Thyroid gland (tissue), 4 donors: Measurements from ENCODE around the gene MBNL2. TPM values are rescaled to one million over a fixed set of nuclear protein-coding genes. Genes with fewer than 3 reads are reported as not detected.

Experiments used
- DNase-seq, 2 donors: peaks; one replicate each; pipeline ENCODE4 v3.0.0-alpha.2; 2019
- H3K27ac ChIP-seq, 3 donors: fragments of 200-600 bp; sonication (generic); 1 replicate in 2 of 3; 2 replicates in 1 of 3; pipeline ENCODE4 v1.5.1; 2016 to 2019; ENCODE audit warnings: mild to moderate bottlenecking in 1 of 3, moderate library complexity in 1 of 3
- H3K27me3 ChIP-seq: fragments of 200-600 bp; sonication (generic); one replicate; pipeline ENCODE4 v1.5.1; 2019
- H3K36me3 ChIP-seq, 2 donors: fragments of 200-600 bp; sonication (generic); one replicate each; pipeline ENCODE4 v1.5.1; 2016 to 2019
- H3K4me1 ChIP-seq, 2 donors: fragments of 200-600 bp; sonication (generic); one replicate each; pipeline ENCODE4 v1.5.1; 2017 to 2019
- H3K4me3 ChIP-seq, 3 donors: fragments of 200-600 bp; sonication (generic); replicated peaks in 1 of 3; 1 replicate in 2 of 3; 2 replicates in 1 of 3; pipeline ENCODE4 v1.5.1; 2016; ENCODE audit warnings: mild to moderate bottlenecking in 1 of 3
- H3K9me3 ChIP-seq: fragments of 200-600 bp; sonication (generic); one replicate; pipeline ENCODE4 v1.5.1; 2017
- CTCF ChIP-seq, 6 experiments: fragments of 200-600 bp in 3 of 6; fragments of 450-650 bp in 3 of 6; sonication (generic) in 3 of 6; IDR thresholded peaks; one replicate each; pipeline ENCODE4 v1.5.1; 2016 to 2019; ENCODE audit warnings: antibody characterized with exemption in 6 of 6, mild to moderate bottlenecking in 2 of 6, inconsistent platforms in 1 of 6, moderate library complexity in 1 of 6
- POLR2A ChIP-seq, 2 donors: fragments of 450-650 bp; IDR thresholded peaks; one replicate each; pipeline ENCODE4 v1.6.1; 2017; ENCODE audit warnings: antibody characterized with exemption in 2 of 2, mild to moderate bottlenecking in 2 of 2, moderate library complexity in 1 of 2
- WGBS, 2 donors: methylation state at CpG; one replicate each; pipeline ENCODE4 v1.1.5; 2017; 5-methylcytosine and 5-hydroxymethylcytosine counted together
- intact Hi-C: fragments of 100-400 bp; cut with DNase I; formaldehyde crosslinking; loops from one replicate; pipeline ENCODE4 v1.15.1; 2023
- total RNA-seq, 4 donors: library from RNA; depleted of rRNA; stranded (reverse); fragments of >200 nt; gene quantifications; one replicate each; pipeline ENCODE4 v1.2.3, GENCODE V29; 2016

MBNL2 gene
- total RNA-seq, 4 donors from 2014 or later = 93.4 to 99.9 (median 98.3) TPM

GRCh38 chr13:97278435-97279411 is 56.6 kb downstream of the MBNL2 start:
- Histone ChIP-seq H3K4me3 (no peak overlapping the region), H3K4me1 (peaks cover 19 to 26% of the 10 kb centered on the region in 2 donors), H3K9me3 (no peaks in the 10 kb centered on the region), H3K27ac (no peak overlapping the region), H3K36me3 (no peaks in the 10 kb centered on the region), H3K27me3 (no peaks in the 10 kb centered on the region)
- 74 to 85% methylated on average over 9 of the region's 9 CpGs for WGBS, 2 donors
- TF ChIP-seq CTCF (IDR thresholded peaks at IDR 0.05) (no peak), POLR2A (IDR thresholded peaks at IDR 0.05) (no peak)
- no peak for DNase-seq
- intact Hi-C loops = no loop called here

- DNase-seq = no peak
- H3K36me3 ChIP-seq = no peaks in the 10 kb centered on the region
- H3K4me1 ChIP-seq = peaks cover 12 to 16% of the 10 kb centered on the region in 2 donors
- H3K27ac ChIP-seq = no peak overlapping the region
- no peak overlapping the region for H3K4me3 ChIP-seq
- no peaks in the 10 kb centered on the region for H3K9me3 ChIP-seq
- 62 to 77% methylated on average over 5 of the region's 5 CpGs for WGBS, 2 donors
- TF ChIP-seq CTCF (IDR thresholded peaks at IDR 0.05) (no peak), POLR2A (IDR thresholded peaks at IDR 0.05) (no peak)
- intact Hi-C loops = no loop called here
- no peaks in the 10 kb centered on the region for H3K27me3 ChIP-seq
Measured at GRCh38 chr13:97279913-97280312, 57.8 kb downstream of the MBNL2 start.

- no peak for DNase-seq
- 89 to 93% methylated on average over 4 of the region's 4 CpGs for WGBS, 2 donors
- Histone ChIP-seq H3K27ac (no peak overlapping the region), H3K9me3 (no peaks in the 10 kb centered on the region), H3K4me1 (peaks cover 7 to 11% of the 10 kb centered on the region in 2 donors), H3K36me3 (no peaks in the 10 kb centered on the region), H3K27me3 (no peaks in the 10 kb centered on the region), H3K4me3 (no peak overlapping the region)
- intact Hi-C loops = no loop called here
- TF ChIP-seq POLR2A (IDR thresholded peaks at IDR 0.05) (no peak), CTCF (IDR thresholded peaks at IDR 0.05) (no peak)
Measured at GRCh38 chr13:97280478-97280877, 58.3 kb downstream of the MBNL2 start.

GRCh38 chr13:97281028-97281427 is 58.9 kb downstream of the MBNL2 start:
- no peaks in the 10 kb centered on the region for H3K27me3 ChIP-seq
- no peak overlapping the region for H3K27ac ChIP-seq
- no peak for DNase-seq
- intact Hi-C loops = no loop called here
- H3K4me1 ChIP-seq = peaks cover 6 to 11% of the 10 kb centered on the region in 2 donors
- H3K9me3 ChIP-seq = no peaks in the 10 kb centered on the region
- no peak overlapping the region for H3K4me3 ChIP-seq
- TF ChIP-seq POLR2A (IDR thresholded peaks at IDR 0.05) (no peak), CTCF (IDR thresholded peaks at IDR 0.05) (no peak)
- H3K36me3 ChIP-seq = no peaks in the 10 kb centered on the region

- Histone ChIP-seq H3K9me3 (no peaks in the 10 kb centered on the region), H3K4me1 (peaks cover 6 to 11% of the 10 kb centered on the region in 2 donors), H3K27ac (no peak overlapping the region), H3K4me3 (no peak overlapping the region), H3K36me3 (no peaks in the 10 kb centered on the region), H3K27me3 (no peaks in the 10 kb centered on the region)
- intact Hi-C loops = no loop called here
- no peak for DNase-seq
- TF ChIP-seq POLR2A (IDR thresholded peaks at IDR 0.05) (no peak), CTCF (IDR thresholded peaks at IDR 0.05) (no peak)
- WGBS, 2 donors = 90% methylated on average over 4 of the region's 4 CpGs
Measured at GRCh38 chr13:97282705-97283104, 60.6 kb downstream of the MBNL2 start.
